HepG2 (cell line): ENCODE data around the gene ZNF620. TPM values are rescaled to one million over a fixed set of nuclear protein-coding genes. Genes with fewer than 3 reads are reported as not detected.

Experiments
- DMTF1 ChIP-seq: sonication (generic); formaldehyde crosslinking; IDR thresholded peaks from 2 replicates; pipeline ENCODE4 v1.4.0; 2020; ENCODE audit warnings: mild to moderate bottlenecking, missing genetic modification reagents
- JUND ChIP-seq: sonication (generic); formaldehyde crosslinking; IDR thresholded peaks from 2 replicates; pipeline ENCODE4 v1.8.0; 2022; ENCODE audit warnings: mild to moderate bottlenecking, missing genetic modification reagents
- MAFG ChIP-seq: sonication (generic); formaldehyde crosslinking; IDR thresholded peaks from 2 replicates; pipeline ENCODE4 v1.5.1; 2020; ENCODE audit warnings: mild to moderate bottlenecking, missing genetic modification reagents
- MXI1 ChIP-seq: IDR thresholded peaks from 3 replicates; pipeline ENCODE4 v1.6.1; 2012; ENCODE audit warnings: low read depth, low read length, inconsistent platforms, borderline replicate concordance
- NCOA5 ChIP-seq: sonication (generic); formaldehyde crosslinking; IDR thresholded peaks from 2 replicates; pipeline ENCODE4 v1.4.0; 2020; ENCODE audit warnings: missing genetic modification reagents
- NFATC3 ChIP-seq: sonication (generic); formaldehyde crosslinking; IDR thresholded peaks from 2 replicates; pipeline ENCODE4 v1.5.1; 2020; ENCODE audit warnings: mild to moderate bottlenecking, missing genetic modification reagents
- RFX3 ChIP-seq: IDR thresholded peaks from 2 replicates; pipeline ENCODE4 v1.6.1; 2016; ENCODE audit warnings: missing biosample characterization, missing genetic modification reagents
- SMARCC2 ChIP-seq: fragments of 450-650 bp; IDR thresholded peaks from 2 replicates; pipeline ENCODE4 v1.6.1; 2017; ENCODE audit warnings: antibody characterized with exemption, mild to moderate bottlenecking
- TCF7 ChIP-seq: sonication (generic); IDR thresholded peaks from 2 replicates; pipeline ENCODE4 v1.6.1; 2016; ENCODE audit warnings: antibody characterized with exemption, low read depth
- ZNF740 ChIP-seq: sonication (generic); formaldehyde crosslinking; IDR thresholded peaks from 2 replicates; pipeline ENCODE4 v1.4.0; 2020; ENCODE audit warnings: missing genetic modification reagents
- polyA plus RNA-seq, 8 experiments: library from polyadenylated mRNA; depleted of rRNA in 3 of 8; stranded (reverse) in 7 of 8; unstranded in 1 of 8; fragments of >200 nt; fragmentation: Illumina TruSeq in 4 of 8; extraction: Trizol in 4 of 8; gene quantifications; 2 replicates each; pipeline versions ENCODE4 v1.2.1 to v1.2.3, GENCODE V29; 2011 to 2016; ENCODE audit warnings: low read depth in 4 of 8, missing spikeins in 1 of 8, mixed read lengths in 1 of 8; ENCODE audit not compliant: insufficient read depth in 1 of 8
- total RNA-seq, 5 experiments: library from RNA; depleted of rRNA; stranded (reverse); fragments of >200 nt; fragmentation: Illumina TruSeq; extraction: Trizol; gene quantifications; 2 replicates each; pipeline ENCODE4 v1.2.3, GENCODE V29; 2016; ENCODE audit warnings: low read depth in 1 of 5
- TF ChIP-seq, protein P1 (sequence below): sonication (generic); formaldehyde crosslinking; IDR thresholded peaks from 2 replicates; pipeline ENCODE4 v1.5.1; 2020; ENCODE audit warnings: mild to moderate bottlenecking, missing genetic modification reagents, moderate library complexity
- TF ChIP-seq, protein P2 (sequence below): IDR thresholded peaks from 2 replicates; pipeline ENCODE4 v1.4.0; 2020; ENCODE audit warnings: mild to moderate bottlenecking, missing genetic modification reagents
- TF ChIP-seq, protein P3 (sequence below): sonication (generic); formaldehyde crosslinking; IDR thresholded peaks from 2 replicates; pipeline ENCODE4 v1.5.0; 2020; ENCODE audit warnings: mild to moderate bottlenecking, missing genetic modification reagents, borderline replicate concordance

The ZNF620 gene
- total and polyA plus RNA-seq, 2 of the 13 experiments (the other 11 are each of a cell fraction or from before 2014, with no cell fraction given): 2.3 to 12.2 TPM

DNA sequence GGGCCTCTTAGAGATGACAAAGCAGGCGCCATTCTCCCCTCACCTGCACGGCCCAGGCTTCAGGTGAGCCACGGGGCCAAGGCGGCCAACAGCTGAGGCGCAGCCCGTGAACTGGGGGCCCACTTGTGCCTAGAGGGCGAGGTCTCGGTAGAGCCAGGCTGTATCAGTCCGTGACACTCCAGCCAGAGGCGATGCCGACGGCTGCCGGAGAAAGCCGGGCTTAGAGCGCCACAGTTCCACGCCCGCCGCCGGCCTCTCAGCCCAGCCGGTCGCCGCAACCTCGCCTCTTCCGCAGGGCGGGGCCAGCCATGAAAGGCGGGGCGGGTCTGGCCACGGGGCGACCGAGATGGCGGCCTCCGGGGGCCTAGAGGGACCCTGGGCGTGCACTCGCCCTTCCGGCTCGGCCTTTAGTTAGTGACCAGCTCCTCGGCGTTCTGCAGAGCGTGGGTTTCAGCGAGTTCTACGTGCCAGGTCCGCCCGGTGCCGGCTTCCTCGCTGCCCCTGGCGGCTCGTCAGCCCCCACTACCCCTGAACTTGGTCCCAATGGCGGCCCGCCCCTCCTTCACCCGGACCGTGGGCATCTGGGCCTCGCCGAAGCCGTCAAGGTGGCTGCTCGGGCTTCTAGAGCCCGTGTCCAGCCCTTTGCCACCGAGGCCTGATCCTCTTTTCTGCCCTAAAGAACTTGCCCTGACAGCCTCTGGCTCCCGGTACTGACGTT is 18.9 kb downstream of the ZNF620 start, which contains the start of gene ZNF621 (continued):
- TF ChIP-seq, protein P1, sequence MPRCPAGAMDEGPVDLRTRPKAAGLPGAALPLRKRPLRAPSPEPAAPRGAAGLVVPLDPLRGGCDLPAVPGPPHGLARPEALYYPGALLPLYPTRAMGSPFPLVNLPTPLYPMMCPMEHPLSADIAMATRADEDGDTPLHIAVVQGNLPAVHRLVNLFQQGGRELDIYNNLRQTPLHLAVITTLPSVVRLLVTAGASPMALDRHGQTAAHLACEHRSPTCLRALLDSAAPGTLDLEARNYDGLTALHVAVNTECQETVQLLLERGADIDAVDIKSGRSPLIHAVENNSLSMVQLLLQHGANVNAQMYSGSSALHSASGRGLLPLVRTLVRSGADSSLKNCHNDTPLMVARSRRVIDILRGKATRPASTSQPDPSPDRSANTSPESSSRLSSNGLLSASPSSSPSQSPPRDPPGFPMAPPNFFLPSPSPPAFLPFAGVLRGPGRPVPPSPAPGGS: peak; percentile 66; the same call in 1 of the 2 replicates
- TF ChIP-seq NCOA5 (no peak), NFATC3 (CRISPR knock-in tag) (no peak; the same call in 1 of the 2 replicates), JUND (CRISPR knock-in tag) (no peak), MAFG (CRISPR knock-in tag) (no peak), DMTF1 (CRISPR knock-in tag) (no peak), SMARCC2 (no peak), ZNF740 (CRISPR knock-in tag) (no peak), RFX3 (CRISPR knock-in tag) (no peak; the same call in 1 of the 2 replicates), MXI1 (peak; percentile 75; the same call in 1 of the 3 replicates), TCF7 (no peak)
- TF ChIP-seq, protein P2, sequence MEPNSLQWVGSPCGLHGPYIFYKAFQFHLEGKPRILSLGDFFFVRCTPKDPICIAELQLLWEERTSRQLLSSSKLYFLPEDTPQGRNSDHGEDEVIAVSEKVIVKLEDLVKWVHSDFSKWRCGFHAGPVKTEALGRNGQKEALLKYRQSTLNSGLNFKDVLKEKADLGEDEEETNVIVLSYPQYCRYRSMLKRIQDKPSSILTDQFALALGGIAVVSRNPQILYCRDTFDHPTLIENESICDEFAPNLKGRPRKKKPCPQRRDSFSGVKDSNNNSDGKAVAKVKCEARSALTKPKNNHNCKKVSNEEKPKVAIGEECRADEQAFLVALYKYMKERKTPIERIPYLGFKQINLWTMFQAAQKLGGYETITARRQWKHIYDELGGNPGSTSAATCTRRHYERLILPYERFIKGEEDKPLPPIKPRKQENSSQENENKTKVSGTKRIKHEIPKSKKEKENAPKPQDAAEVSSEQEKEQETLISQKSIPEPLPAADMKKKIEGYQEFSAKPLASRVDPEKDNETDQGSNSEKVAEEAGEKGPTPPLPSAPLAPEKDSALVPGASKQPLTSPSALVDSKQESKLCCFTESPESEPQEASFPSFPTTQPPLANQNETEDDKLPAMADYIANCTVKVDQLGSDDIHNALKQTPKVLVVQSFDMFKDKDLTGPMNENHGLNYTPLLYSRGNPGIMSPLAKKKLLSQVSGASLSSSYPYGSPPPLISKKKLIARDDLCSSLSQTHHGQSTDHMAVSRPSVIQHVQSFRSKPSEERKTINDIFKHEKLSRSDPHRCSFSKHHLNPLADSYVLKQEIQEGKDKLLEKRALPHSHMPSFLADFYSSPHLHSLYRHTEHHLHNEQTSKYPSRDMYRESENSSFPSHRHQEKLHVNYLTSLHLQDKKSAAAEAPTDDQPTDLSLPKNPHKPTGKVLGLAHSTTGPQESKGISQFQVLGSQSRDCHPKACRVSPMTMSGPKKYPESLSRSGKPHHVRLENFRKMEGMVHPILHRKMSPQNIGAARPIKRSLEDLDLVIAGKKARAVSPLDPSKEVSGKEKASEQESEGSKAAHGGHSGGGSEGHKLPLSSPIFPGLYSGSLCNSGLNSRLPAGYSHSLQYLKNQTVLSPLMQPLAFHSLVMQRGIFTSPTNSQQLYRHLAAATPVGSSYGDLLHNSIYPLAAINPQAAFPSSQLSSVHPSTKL (CRISPR knock-in tag): peak; percentile 80
- TF ChIP-seq, protein P3, sequence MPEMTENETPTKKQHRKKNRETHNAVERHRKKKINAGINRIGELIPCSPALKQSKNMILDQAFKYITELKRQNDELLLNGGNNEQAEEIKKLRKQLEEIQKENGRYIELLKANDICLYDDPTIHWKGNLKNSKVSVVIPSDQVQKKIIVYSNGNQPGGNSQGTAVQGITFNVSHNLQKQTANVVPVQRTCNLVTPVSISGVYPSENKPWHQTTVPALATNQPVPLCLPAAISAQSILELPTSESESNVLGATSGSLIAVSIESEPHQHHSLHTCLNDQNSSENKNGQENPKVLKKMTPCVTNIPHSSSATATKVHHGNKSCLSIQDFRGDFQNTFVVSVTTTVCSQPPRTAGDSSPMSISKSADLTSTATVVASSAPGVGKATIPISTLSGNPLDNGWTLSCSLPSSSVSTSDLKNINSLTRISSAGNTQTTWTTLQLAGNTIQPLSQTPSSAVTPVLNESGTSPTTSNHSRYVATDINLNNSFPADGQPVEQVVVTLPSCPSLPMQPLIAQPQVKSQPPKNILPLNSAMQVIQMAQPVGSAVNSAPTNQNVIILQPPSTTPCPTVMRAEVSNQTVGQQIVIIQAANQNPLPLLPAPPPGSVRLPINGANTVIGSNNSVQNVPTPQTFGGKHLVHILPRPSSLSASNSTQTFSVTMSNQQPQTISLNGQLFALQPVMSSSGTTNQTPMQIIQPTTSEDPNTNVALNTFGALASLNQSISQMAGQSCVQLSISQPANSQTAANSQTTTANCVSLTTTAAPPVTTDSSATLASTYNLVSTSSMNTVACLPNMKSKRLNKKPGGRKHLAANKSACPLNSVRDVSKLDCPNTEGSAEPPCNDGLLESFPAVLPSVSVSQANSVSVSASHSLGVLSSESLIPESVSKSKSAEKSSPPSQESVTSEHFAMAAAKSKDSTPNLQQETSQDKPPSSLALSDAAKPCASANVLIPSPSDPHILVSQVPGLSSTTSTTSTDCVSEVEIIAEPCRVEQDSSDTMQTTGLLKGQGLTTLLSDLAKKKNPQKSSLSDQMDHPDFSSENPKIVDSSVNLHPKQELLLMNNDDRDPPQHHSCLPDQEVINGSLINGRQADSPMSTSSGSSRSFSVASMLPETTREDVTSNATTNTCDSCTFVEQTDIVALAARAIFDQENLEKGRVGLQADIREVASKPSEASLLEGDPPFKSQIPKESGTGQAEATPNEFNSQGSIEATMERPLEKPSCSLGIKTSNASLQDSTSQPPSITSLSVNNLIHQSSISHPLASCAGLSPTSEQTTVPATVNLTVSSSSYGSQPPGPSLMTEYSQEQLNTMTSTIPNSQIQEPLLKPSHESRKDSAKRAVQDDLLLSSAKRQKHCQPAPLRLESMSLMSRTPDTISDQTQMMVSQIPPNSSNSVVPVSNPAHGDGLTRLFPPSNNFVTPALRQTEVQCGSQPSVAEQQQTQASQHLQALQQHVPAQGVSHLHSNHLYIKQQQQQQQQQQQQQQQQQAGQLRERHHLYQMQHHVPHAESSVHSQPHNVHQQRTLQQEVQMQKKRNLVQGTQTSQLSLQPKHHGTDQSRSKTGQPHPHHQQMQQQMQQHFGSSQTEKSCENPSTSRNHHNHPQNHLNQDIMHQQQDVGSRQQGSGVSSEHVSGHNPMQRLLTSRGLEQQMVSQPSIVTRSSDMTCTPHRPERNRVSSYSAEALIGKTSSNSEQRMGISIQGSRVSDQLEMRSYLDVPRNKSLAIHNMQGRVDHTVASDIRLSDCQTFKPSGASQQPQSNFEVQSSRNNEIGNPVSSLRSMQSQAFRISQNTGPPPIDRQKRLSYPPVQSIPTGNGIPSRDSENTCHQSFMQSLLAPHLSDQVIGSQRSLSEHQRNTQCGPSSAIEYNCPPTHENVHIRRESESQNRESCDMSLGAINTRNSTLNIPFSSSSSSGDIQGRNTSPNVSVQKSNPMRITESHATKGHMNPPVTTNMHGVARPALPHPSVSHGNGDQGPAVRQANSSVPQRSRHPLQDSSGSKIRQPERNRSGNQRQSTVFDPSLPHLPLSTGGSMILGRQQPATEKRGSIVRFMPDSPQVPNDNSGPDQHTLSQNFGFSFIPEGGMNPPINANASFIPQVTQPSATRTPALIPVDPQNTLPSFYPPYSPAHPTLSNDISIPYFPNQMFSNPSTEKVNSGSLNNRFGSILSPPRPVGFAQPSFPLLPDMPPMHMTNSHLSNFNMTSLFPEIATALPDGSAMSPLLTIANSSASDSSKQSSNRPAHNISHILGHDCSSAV: no peak
